HG02840 (cell line): ENCODE results near the gene GIT2.
A peak's percentile ranks its signal among the peaks of the same experiment; 100 is the strongest.
"Not testable (repeated sequence)": the region's sequence is repeated elsewhere in the genome, so short reads cannot be mapped to it uniquely, and the experiment has no call there.

ENCODE experiments used
- ATAC-seq: cut with Tn5 transposase; IDR thresholded peaks from one replicate; pipeline ENCODE4 v1.9.1; 2021; ENCODE audit warnings: mild to moderate bottlenecking, moderate library complexity, moderate number of reproducible peaks; ENCODE audit not compliant: unreplicated experiment, low FRiP score

GIT2 gene

GRCh38 chr12:109925185-109925840 is 70.9 kb downstream of the GIT2 start:
- ATAC-seq: no peak

DNA sequence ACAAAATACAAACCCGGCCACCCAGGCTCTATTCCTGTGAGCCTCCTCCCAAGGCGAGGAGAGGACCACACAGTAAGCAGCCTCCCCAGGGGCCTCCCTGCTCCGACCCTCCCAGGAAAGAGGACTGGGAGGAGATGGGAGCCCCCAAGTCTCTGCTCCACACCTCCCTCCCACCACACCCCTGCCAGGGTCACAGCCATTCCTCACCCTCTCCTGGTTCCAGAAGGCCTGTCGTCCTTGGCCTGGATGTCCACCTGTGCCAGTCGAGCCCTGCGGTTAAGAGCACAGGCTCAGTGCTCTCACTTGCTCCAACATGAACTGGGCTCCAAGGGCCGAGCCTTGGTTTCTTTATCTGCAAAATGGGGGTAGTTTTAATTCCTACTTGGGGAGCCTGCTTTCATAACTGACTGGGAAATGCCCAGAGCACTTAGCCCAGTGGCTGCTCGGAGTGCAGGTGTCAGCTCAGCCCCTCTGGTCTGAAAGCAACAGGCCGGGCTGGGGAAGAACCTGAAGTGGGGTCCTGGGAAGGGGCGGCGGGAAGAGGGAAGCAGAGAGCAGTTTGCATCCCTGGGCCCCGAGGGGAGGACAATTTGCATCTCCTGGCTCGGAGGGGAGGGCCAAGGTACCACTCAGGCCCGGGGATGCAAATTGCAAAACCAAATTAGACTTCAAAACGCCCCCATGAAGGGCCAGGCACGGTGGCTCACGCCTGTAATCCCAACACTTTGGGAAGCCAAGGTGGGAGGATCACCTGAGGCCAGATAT is 72.5 kb downstream of the GIT2 start:
- no peak for ATAC-seq

DNA sequence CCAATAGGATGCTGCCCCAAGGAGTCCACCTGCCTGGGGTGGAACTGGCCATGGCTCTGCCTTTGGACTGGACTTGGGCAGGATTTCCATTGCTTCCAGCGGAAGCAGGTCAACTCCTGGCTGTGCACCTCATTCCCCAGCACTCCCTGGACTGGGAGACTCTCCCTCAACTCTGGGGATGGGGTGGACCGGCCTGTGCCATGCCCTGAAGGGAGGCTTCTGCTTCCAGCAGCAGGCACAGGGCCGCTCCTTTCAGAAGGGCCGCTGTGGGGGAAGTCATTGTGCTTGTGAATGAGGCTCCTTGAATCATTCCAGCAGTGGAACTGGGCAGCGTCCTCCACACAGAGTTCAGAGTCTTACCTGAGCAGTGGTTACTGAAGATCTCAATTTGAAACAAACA is 73.1 kb downstream of the GIT2 start:
- ATAC-seq: no peak

DNA sequence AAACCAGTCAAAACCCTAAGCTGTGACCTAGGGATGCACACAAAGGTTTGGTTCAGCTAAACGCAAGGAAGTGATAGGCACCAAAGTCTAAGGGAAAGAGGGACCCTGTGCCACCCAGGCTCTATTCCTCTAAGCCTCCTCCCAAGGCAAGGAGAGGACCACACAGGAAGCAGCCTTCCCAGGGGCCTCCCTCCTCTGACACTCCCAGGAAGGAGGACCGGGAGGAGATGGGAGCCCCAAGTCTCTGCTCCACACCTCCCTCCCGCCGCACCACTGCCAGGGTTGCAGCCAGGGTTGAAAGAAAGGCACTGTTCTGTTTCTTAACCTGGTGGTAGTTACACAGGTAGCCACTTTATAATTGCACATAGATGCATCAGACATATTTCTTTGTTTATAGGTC is 74.2 kb downstream of the GIT2 start:
- no peak for ATAC-seq

DNA sequence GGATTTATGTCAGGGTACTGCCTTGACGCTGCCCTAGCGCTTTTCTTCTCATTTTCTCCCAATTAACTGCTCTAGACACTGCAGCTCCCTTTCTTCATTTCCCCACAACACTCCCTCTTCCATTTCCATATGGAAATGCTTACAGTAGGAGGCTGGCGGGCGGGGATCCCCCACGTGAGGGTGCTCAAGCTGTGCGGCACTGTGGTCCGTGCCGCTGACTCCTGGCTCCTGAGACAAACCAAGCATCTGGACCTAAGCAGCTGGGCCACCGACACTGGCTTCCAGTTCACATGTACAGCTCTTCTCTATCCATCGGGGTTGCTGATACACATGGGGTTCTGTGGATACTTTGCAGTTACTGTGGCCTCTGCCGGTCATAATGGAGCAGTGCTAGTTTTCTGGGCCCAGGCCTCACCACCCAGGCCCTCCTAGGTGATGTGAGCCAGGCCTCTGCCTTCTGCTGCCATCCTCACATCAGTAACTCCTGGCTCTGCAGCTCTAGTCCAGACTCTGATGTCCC is 75.8 kb downstream of the GIT2 start:
- ATAC-seq: no peak

GRCh38 chr12:109919456-109919855 is 76.7 kb downstream of the GIT2 start:
- ATAC-seq: no peak

GRCh38 chr12:109916045-109916444 is 80.1 kb downstream of the GIT2 start:
- ATAC-seq: no peak

- ATAC-seq: no peak
Measured at GRCh38 chr12:109915171-109916040, 80.8 kb downstream of the GIT2 start.

DNA sequence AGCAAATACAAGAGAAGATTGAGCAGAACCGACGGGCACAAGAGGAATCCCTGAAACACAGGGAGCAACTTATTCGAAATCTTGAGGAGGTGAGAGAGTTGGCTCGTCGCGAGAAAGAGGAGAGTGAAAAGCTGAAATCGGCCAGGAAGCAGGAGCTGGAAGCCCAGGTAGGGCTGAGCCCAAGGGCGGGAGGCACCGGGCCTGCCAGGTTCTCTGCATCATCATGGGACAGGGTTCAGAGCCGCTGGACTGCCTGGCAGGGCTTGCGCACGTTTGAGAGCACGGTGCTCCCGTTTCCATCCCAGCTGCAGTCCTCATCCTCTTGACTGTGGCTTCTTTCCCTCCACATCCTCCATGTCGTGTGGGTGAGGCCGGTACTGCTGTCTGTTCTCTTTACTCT is 81.7 kb downstream of the GIT2 start:
- no peak for ATAC-seq

- ATAC-seq: no peak
Measured at GRCh38 chr12:109912855-109913321, 83.3 kb downstream of the GIT2 start.

- ATAC-seq: no peak
Measured at GRCh38 chr12:109910969-109911348, 85.2 kb downstream of the GIT2 start.

DNA sequence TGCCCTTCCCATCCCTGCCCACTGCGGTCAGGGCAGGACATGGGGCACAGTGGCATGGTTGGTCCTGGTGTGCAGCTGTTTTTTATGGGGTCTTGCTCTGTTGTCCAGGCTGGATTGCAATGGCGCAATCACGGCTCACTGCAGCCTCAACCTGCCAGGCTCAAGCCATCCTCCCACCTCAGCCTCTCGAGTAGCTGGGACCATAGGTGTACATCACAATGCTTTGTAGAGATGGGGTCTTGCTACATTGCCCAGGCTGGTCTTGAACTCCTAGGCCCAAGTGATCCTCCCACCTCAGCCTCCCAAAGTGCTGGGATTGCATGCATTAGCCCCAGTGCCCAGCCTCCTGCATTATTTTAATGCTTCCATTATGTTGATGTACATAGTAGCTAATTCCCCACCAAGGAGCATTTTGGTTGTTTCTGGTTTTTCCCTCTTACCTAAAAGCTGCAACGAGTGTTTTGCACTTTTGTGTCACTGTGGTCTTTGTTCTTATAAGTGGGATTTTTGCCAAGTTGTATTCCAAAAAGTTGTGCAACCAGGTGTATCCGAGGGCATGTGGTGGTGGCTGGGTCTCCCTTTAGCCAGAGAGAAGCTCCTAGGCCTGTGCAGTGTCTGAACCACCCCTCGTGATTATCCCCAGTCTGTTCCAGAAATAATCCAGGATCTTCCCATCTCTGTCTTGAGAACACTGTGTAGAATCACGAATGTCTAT is 85.8 kb downstream of the GIT2 start:
- ATAC-seq: no peak

- ATAC-seq: no peak
Measured at GRCh38 chr12:109905301-109905700, 90.9 kb downstream of the GIT2 start.

- no peak for ATAC-seq
Measured at GRCh38 chr12:109902891-109903418, 93.2 kb downstream of the GIT2 start.

GRCh38 chr12:109900752-109901580 is 95.2 kb downstream of the GIT2 start:
- no peak for ATAC-seq

DNA sequence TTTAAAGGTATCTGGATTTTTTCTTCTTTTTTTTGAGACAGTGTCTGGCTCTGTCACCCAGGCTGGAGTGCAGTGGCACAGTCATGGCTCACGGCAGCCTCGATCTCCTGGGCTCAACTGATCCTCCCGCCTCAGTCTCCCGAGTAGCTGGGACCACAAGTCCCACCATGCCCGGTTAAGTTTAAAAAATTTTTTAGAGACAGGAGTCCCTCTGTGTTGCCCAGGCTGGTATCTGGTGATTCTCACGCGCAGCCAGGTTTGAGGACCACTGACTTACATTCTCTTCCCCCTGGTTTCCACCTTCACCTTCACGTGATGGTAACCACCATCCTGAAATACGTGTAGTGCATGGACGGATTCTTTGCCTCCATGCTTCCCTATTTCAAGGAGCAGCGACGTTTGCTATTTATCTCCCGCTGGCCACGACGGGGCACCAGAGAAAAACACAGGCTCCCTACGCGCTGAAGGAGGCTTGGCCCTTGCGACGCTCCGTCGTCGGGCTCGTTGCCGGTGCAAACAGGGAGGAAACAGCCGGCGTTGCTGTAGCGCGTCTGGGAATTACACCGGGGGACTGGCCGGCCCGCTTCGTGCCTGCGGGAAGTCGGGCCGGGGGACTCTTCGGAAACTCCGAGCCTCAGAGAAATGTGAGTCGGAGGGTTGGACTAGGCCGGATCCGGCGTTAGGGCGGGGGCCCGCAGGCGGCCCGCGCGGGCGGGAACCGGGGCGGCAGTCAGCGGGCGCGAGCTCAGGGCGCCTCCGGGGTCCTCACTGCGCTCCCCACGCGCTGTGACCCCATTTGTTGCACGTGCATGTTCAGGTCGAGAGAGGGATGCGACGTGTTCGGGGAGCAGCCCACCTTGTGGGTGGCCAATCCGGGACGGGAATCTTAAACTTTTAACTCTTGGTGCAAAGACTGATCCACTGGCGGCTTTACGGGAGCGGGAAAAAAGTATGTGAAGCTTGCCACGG is 96.1 kb downstream of the GIT2 start, which contains the start of gene TCHP:
Gene TCHP, plus strand, starts transcription at position 492 of the 969 bp plus-strand sequence. CDS start 2,753 bp downstream, outside the sequence.
- ATAC-seq: peak; percentile 68

DNA sequence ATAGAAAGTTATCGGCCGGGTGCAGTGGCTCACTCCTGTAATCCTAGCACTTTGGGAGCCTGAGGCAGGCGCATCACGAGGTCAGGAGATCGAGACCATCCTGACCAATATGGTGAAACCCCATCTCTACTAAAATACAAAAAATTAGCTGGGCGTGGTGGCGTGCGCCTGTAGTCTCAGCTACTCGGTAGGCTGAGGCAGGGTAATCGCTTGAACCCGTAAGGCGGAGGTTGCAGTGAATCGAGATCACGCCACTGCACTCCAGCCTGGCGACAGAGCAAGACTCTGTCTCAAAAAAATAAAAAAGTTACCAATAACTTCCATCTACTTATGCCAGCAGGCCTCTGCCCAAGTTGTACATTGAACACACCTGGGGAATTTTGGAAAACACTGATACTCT is 96.8 kb downstream of the GIT2 start:
- ATAC-seq: not testable (repeated sequence)

- no peak for ATAC-seq
Measured at GRCh38 chr12:109897029-109897428, 99.1 kb downstream of the GIT2 start.
